HG02588 (cell line): ENCODE measurements around the gene PARK7.

Experiments
- ATAC-seq: cut with Tn5 transposase; IDR thresholded peaks from one replicate; pipeline ENCODE4 v1.9.1; 2021; ENCODE audit warnings: mild to moderate bottlenecking, moderate library complexity; ENCODE audit not compliant: unreplicated experiment

Gene PARK7

DNA sequence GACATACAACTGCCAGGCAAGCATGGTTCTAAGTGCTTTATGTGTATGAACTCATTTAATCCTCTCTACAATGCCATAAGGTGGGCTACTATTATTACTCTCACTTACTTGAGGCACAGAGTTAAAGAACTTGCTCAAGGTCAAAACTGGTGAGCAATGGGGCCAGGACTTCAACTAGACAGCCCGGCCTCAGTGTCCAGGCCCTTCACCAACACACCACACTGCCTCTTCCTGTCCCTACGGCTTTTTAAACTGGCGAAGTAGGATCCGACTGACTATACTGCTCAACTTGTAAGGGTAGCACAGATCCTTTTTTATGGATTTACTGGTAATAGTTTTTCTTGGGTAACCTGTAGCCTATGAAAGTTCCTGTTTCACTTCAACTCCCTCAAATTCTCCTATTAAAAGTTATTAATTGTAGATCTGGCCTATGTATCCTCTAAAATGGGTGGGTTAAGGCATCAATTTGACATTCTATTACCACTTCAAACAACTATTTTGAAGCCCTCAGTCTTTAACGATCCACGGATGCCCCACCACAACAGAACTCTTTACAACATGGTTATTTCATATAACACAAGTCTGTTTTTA is 60.3 kb downstream of the PARK7 start:
- no peak for ATAC-seq

DNA sequence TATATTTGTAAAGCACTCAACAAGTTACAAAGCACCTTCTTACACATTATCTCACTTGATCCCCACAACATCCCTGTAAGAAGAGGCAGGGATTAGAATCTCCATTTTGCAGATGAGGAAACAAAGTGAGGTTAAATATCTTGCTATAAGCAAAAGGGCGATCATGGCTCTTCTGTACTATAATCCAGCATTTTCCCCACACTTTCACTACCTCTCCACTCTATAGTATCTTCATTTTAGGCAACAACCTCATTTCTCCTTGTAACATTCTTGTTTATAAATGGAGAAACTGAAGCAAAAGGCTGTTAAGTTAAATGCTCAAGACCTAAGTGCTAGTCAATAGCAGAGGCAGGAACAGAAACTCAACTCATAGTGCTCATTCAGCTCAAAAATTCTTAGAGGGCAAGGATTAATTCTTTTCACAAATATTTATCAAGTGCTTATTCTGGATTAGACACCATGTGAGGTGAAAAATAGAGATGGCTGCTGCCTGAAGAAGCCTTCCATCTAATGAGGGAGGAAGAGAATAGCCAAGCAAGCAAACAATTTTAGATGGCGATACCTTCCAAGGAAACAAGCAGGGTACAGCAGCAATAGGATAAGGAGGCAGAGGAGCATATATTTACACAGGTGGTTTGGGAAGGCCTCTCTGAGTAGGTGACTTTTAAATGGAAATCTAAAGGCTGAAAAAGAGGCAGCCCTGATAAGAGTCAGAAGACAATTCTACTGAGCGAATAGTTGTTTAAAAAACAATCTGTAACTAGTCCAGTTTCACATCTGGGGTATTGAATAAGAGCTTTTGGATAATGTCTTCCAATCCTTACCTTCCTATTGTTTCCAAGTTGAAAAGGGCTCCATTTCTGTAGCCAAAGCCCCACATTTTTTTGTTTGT is 61.1 kb downstream of the PARK7 start:
- ATAC-seq, result no peak

DNA sequence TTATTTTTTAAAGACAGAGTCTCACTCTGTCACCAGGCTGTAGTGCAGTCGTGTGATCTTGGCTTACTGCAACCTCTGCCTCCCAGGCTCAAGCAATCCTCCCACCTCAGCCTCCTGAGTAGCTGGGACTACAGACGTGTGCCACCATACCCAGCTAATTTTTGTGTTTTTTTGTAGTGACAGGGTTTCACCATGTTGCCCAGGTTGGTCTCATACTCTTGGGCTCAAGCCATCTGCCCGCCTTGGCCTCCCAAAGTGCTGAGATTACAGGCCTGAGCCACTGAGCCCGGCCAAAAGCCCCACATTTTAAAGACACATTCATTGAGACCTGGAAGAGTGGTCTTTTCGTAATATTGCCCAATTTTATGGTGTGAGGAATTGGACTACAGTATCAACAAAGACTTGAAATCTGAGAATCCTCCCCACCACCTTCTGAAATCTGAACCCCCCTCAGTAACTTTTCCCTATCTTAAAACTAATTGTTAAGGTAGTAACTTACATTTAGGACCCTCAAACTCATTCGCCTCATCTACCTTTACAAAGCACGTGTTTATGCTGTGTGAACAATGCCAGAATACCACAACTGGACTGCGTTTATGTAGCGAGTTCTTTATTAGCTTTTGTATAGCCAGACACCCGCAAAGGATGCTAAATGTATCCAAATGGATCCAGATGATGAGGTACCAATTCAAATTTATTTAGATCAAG is 61.9 kb downstream of the PARK7 start:
- no peak for ATAC-seq

DNA sequence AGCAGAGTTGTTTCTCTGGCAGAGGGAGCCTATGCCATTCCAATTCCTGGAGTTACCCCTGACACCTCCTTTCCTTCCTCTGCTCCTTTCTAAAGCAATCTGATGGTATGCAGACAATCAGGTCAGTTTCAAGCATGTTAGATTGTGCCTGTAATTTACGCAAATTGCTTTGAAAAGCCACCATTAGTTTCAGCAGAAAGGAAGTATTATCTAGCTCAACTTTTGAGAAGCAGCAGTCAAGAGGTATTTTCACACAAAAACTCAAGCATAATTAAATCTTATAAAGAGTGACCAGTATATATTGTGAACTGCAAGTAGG is 62.4 kb downstream of the PARK7 start:
- ATAC-seq, result no peak

DNA sequence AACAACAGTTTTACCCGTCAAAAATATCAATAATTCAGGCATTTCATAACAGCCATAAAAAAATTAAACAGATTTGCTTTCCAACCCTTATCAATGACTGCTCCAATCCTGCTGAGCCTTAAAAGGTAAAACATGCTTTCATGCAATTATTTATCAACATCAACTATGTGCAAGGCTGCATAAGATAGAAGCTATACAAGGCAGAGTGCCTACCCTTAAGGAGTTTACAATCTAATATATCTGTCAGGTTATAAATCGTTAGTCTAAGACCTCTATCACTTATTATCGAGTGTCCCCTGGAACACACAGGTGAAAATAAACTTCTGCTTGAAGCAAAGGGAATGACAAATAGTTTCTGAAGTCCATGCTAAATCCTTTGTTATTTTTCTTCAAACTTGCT is 62.8 kb downstream of the PARK7 start:
- ATAC-seq, result no peak

DNA sequence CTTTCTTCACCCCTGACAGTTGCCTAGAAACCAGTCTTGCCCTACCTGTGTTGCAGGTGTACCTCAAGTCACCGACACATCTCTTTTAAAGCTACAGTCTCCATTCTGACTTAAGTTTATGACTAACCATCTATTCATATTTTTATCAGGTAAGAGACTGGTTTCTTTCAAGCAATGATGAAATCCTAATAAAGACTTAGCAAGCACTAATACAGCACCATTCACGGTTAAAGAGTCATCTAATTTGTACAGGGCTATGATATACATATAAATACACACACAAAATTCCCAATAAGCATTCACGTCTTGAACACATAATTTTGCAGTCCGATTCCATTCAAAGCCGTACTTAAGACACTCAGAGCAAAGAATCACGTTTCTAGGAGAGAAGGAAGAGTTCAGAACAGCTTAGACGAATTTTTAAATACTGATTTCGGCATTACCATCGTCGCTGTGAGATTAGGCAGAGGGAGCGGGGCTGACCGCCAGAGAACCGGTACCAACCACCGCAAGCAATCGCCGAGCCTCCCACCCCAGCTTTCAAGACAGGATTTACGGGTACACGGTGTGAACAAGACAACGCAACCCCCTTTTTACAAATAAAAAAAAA is 63.7 kb downstream of the PARK7 start:
- ATAC-seq, result no peak

DNA sequence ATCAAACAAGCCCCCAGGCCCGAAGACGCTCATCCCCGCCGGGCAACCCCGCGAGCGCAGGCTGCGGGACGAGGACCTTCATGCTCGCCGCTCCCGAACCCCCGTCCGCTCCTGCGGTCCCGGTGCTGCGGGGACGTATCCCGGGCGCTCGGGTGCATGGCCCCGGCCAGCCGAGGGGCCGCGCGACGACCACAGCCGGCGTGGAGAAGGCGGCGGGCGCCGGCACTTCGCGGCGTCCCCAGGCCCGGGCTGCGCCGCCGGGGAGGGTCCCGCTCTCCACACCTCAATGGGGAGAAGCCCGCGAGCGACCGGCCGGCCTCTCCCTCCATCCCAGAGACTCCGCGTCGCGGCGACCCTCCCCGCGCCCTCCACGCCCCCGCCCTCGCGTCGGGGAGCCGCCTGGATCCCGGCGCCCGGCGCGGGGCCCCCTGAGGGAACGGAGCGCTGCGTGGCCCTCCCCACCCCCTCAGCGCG is 64.2 kb downstream of the PARK7 start:
- peak; percentile 31 for ATAC-seq

DNA sequence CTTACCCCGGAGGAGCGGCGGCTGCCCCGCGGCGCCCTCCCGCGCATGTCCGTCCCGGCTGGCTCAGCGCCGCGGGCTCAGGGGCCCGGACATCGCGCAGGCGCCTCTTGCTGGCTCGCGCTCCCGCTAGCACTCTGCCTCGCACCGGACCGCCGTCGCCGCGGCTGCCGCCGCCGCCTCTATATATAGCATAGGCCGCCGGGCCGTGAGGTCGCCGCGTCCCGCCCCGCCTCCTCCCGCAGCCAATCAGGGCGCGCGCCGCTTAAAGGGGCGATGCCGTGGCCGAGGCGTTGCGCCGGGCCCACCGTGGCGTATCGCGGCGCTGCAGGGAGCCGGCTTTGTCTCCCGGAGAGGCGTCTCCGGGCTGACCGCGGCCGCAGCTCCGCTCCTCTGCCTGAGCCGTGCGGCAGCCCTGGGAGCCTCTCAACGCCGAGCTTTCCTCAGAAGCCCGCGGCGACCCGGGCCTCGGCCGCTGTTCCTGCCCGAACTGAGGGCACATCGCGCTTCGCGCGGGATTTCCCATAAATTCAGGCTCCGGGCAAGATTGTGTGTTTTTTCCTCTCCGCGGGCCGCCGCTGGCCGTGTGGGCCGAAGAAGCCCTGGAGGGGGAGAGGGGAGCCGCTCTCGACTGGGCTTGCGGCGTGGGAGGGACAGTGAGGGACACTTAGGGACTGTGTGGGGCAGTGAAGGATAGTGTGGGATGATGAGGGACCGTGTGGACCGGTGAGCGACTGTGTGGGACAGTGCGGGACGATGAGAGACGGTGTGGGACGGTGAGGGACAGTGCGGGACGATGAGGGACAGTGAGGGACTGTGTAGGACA is 64.9 kb downstream of the PARK7 start, which contains the start of gene ERRFI1:
Gene ERRFI1 (minus strand): TSS at position 157 of the 823 bp plus-strand sequence. CDS start 10,690 bp downstream, outside the sequence.
- ATAC-seq, result peak; percentile 91

DNA sequence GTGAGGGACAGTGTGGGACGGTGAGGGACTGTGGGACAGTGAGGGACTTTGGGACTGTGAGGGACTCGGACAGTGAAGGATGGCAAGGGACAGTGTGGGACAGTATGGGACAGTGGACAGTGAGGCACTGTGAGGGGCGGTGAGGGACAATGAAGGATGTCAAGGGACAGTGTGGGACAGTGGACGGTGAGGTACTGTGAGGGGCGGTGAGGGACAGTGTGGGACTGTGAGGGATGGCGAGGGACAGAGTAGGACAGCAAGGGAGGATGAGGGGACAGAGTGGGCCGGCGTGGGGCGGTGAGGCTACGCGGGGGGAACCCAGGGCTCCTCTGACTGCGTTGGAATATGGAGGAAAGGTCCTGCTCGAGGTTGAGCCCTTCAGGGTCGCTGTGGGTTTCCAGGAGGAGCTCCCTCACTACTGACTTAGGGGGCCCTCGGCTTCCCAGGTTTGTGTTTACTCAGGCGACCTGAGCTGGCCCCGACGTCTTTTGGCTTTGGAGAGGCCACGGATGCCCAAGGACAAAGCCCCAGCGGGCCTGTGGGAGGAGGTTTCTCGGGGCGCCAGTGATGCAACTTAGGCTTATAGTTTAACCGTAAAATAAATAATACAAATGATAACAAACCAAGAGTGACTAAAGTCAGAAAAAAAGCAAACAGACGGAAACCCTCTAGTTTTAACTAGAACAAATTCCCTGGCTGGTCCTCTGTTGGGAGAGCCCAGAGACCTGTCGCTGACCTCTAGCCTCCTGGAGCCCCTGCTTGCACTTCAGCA is 65.7 kb downstream of the PARK7 start:
- ATAC-seq, result no peak

DNA sequence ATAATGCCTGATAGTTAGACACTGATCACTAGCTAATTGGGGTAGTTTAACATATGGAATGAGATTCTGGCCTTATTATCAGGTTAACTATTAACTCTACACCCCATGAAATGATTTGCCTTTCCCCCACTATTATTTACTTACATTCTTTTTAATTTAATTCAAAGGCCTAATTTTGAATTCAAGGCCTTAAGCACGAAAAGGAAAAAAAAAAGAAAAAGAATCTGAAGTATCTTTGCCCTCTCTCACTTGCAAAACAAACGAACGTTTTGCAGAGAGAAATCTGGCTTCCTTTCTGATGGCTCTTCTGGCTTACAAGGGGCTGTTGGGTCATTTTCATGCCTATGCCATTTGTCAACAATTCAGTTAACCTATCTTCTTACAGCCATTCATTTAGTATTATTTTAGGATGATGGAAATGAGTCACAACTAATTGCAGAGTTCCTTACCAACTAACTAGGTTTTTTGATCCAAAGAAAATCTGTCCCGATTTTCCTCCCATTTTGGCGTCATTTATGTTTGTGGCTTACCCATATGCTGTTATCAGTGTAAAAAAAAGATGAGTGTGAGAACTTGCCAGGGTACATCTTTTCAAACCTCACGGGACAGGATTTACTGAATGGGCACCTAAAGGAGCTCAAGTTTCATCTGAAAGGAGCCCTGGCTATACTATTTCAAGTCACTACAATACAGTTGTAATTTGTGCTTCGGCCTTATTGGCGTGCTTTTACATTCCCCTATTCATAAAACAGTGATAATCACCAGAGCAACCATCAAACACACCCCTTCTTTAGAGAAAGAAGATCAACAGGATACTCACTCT is 66.4 kb downstream of the PARK7 start:
- no peak for ATAC-seq

DNA sequence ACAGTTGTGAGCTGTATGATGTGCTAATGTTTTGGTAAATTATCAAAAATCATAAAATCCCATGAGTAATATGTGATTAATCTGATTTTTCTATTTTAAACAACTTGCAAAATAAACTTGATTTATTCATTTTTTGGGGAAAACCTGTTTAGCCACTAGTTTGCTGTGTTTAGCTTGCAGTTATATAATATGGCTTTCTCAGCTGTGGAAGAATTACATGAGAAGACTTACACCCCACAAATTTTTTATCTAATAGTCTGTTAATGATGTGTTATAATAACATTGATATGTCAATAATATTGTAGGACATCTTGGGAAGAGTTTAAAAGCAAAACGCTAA is 67.0 kb downstream of the PARK7 start:
- no peak for ATAC-seq

DNA sequence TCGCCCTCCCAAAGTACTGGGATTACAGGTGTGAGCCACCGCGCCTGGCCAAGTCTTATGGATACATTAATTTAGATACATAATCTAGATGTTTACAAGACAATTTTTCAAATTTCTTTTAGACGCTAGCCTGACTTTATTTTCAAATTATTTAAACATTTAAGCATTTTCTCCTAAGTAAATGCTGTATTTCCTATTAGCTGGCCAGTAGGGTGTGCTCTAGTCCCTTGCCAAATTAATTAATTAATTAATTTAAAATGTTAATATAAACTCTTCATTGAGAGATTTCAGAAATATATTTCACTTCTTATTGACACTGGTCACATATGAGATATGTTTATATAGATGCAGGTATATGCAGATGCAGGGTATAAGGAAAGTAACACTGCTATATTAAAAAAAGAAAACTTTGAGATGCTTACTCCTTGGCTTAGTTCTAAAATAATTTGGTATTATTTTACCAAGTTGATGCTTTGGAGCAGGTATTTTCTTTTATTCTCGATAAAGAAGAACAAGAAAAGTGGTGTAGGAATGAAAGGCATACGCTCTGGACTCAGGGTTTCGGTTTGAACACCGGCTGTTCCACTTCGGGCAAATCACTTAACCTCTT is 69.8 kb downstream of the PARK7 start:
- no peak for ATAC-seq

DNA sequence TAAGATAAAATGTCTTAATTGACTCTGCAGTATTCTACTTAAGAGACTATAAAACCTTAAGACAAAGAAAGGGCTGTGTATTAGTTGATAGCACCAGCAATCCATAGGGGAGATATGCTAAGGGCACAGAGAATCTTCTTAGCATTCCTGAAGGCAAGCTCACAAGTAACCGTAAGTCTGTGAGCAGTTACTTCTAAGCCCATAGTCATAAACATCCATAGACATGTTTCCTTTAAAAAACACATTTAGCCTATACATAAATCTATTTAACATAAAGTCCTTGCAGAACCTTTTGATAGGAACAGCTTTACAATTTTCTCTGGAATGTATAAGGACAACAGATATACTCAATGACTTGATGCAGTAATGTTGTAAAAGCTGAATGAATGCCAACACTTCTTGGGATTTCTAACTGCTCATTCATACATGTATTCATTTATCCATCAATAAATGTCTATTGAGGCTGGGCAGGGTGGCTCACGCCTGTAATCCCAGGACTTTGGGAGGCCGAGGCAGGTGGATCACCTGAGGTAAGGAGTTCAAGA is 70.9 kb downstream of the PARK7 start:
- ATAC-seq, result no peak

DNA sequence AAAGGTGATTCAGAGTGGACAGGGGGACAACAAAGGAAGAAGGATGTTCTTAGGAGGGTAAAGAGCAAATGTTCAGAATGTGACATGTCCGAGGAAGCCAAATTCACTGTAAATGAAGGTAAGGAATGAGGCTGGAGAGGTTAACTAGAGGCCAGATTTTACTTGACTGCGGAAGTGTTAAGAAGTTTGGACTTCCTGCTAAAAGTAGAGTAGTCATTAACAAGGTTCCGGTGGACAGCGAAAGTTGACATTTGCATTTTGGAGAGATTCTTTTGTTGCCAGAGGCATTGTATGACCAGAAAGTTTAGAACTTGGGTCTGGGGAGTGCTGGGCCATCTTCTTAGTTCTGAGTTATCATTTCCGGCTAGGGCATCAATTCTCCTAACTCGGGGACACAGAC is 71.8 kb downstream of the PARK7 start:
- ATAC-seq, result no peak
